ENCODE data around the gene EHMT2. TPM values are rescaled to one million over a fixed set of nuclear protein-coding genes. Genes with fewer than 3 reads are reported as not detected.
"Not testable (repeated sequence)": the region's sequence is repeated elsewhere in the genome, so short reads cannot be mapped to it uniquely, and the experiment has no call there.

The EHMT2 gene
- total RNA-seq, 1 experiment from 2014 or later = 117 TPM

- ChIA-PET CTCF (no interaction called here), POLR2A (ENCODE audit: low non-redundant PET) (no interaction called here)
- Histone ChIP-seq H3K36me3 (ENCODE audit: insufficient read depth, low read length, poor library complexity, severe bottlenecking) (no peaks in the 10 kb centered on the region), H3K27ac (ENCODE audit: low read depth, low read length, poor library complexity, severe bottlenecking) (no peak overlapping the region), H3K4me1 (ENCODE audit: insufficient read depth, low read length, poor library complexity, severe bottlenecking) (no peaks in the 10 kb centered on the region), H3K9me3 (ENCODE audit: low read depth, low read length, poor library complexity, severe bottlenecking) (no peaks in the 10 kb centered on the region), H3K27me3 (replicated peaks; ENCODE audit: insufficient read depth, low read depth, low read length, poor library complexity) (no peaks in the 10 kb centered on the region), H3K4me3 (ENCODE audit: low read depth, low read length, poor library complexity, severe bottlenecking) (no peak overlapping the region)
- no TSS peak for BruUV-seq (replicated peaks)
- no peak for DNase-seq (ENCODE audit: low spot score)
- TF ChIP-seq, protein P1, sequence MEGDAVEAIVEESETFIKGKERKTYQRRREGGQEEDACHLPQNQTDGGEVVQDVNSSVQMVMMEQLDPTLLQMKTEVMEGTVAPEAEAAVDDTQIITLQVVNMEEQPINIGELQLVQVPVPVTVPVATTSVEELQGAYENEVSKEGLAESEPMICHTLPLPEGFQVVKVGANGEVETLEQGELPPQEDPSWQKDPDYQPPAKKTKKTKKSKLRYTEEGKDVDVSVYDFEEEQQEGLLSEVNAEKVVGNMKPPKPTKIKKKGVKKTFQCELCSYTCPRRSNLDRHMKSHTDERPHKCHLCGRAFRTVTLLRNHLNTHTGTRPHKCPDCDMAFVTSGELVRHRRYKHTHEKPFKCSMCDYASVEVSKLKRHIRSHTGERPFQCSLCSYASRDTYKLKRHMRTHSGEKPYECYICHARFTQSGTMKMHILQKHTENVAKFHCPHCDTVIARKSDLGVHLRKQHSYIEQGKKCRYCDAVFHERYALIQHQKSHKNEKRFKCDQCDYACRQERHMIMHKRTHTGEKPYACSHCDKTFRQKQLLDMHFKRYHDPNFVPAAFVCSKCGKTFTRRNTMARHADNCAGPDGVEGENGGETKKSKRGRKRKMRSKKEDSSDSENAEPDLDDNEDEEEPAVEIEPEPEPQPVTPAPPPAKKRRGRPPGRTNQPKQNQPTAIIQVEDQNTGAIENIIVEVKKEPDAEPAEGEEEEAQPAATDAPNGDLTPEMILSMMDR (conservative IDR thresholded peaks at IDR 0.05; ENCODE audit: low read depth, low read length) = no peak
- no peak for TF ChIP-seq EZH2 (IDR thresholded peaks at IDR 0.05; ENCODE audit: borderline replicate concordance, low read depth, low read length, poor library complexity, severe bottlenecking)
- intact Hi-C loops (cut with micrococcal nuclease; ENCODE audit: unreplicated experiment) = no loop called here
These were observed 18.3 kb upstream of the EHMT2 start for GRCh38 chr6:31915756-31916155.

DNA sequence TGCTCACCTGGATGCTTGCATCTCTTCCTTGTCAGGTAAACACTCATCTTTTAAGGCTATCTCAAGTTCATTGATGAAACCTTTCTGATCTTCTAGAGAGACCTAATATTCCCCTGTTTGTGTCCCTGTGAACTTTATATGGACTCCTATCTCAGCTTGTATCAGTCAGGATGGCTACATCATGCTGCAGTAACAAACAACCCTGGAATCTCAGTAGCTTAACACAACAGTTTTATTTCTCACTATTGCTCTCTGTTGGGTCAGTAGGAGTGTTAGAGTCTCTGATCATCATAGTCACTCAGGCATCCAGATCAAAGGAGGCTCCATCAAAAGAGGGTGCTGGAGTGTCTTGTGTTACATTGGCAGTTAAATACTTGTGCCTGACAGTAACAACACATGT is 17.9 kb upstream of the EHMT2 start:
- Histone ChIP-seq H3K27me3 (replicated peaks; ENCODE audit: insufficient read depth, low read depth, low read length, poor library complexity) (no peaks in the 10 kb centered on the region), H3K4me3 (ENCODE audit: low read depth, low read length, poor library complexity, severe bottlenecking) (no peak overlapping the region), H3K4me1 (ENCODE audit: insufficient read depth, low read length, poor library complexity, severe bottlenecking) (no peaks in the 10 kb centered on the region), H3K36me3 (ENCODE audit: insufficient read depth, low read length, poor library complexity, severe bottlenecking) (no peaks in the 10 kb centered on the region), H3K9me3 (ENCODE audit: low read depth, low read length, poor library complexity, severe bottlenecking) (no peaks in the 10 kb centered on the region), H3K27ac (ENCODE audit: low read depth, low read length, poor library complexity, severe bottlenecking) (no peak overlapping the region)
- BruUV-seq (replicated peaks) = no TSS peak
- no peak for TF ChIP-seq EZH2 (IDR thresholded peaks at IDR 0.05; ENCODE audit: borderline replicate concordance, low read depth, low read length, poor library complexity, severe bottlenecking)
- TF ChIP-seq, protein P1 (conservative IDR thresholded peaks at IDR 0.05; ENCODE audit: low read depth, low read length) = no peak
- CTCF ChIA-PET = no interaction called here
- POLR2A ChIA-PET (ENCODE audit: low non-redundant PET) = no interaction called here
- intact Hi-C loops (cut with micrococcal nuclease; ENCODE audit: unreplicated experiment) = no loop called here
- no peak for DNase-seq (ENCODE audit: low spot score)

DNA sequence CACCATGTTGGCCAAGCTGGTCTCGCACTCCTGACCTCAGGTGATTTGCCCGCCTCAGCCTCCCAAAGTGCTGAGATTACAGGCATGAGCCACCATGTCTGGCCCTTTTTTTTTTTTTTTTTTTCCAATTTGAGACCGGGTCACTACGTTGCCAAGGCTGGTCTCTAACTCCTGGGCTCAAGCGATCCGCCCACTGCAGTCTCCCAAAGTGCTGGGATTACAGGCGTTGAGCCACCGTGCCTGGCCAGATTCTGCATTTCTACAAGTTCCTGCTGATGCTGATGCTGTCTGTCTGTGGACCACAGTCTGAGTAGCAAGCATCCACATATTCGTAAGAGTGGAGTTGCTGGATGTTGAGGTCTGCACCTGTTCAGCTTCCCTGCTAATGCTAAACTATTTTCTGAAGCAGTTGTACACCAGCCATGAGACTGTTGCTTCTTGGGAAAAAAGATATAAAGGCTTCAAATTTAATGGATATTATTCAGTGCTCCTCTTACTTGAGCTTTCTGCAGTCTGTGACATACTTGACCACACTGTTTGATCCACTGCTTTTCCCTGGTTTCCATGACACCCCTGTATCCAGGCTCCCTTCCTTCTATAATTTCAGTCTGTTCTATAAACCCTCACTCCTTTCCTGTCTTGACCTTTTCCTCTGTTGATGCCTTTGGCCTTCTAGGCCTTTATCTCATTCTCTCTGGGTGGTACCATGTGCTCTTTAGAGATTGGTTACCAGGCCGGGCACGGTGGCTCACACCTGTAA is 14.5 kb upstream of the EHMT2 start:
- no peak overlapping the region for H3K27ac ChIP-seq (ENCODE audit: low read depth, low read length, poor library complexity, severe bottlenecking)
- no TSS peak for BruUV-seq (replicated peaks)
- POLR2A ChIA-PET (ENCODE audit: low non-redundant PET) = no interaction called here

DNA sequence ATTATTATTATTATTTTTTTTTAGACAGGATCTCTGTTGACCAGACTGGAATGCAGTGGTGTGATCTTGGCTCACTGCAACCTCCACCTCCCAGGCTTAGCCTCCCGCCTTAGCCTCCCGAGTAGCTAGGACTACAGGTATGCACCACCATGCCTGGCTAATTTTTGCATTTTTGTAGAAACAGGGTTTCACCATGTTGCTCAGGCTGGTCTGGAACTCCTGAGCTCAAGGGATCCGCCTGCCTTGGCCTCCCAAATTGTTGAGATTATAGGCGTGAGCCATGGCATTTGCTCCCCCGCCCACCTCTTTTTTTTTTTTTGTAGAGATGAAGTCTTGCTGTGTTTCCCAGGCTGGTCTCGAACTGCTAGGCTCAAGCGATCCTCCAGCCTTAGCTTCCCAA is 11.8 kb upstream of the EHMT2 start:
- H3K9me3 ChIP-seq (ENCODE audit: low read depth, low read length, poor library complexity, severe bottlenecking); H3K27ac ChIP-seq (ENCODE audit: low read depth, low read length, poor library complexity, severe bottlenecking); DNase-seq (ENCODE audit: low spot score); H3K27me3 ChIP-seq (replicated peaks; ENCODE audit: insufficient read depth, low read depth, low read length, poor library complexity); H3K4me1 ChIP-seq (ENCODE audit: insufficient read depth, low read length, poor library complexity, severe bottlenecking); H3K4me3 ChIP-seq (ENCODE audit: low read depth, low read length, poor library complexity, severe bottlenecking); BruUV-seq (replicated peaks); intact Hi-C loops (cut with micrococcal nuclease; ENCODE audit: unreplicated experiment); H3K36me3 ChIP-seq (ENCODE audit: insufficient read depth, low read length, poor library complexity, severe bottlenecking): not testable (repeated sequence)
- CTCF ChIA-PET = interaction anchor here (0.6 kb wide), 1 partner anchor 10 kb away, joined by 4 read pairs; no protein-coding TSS in a partner anchor
- POLR2A ChIA-PET (ENCODE audit: low non-redundant PET) = interaction anchor here (0.7 kb wide), 1 partner anchor 11 kb away, joined by 4 read pairs; no protein-coding TSS in a partner anchor

More for the DNA sequence above, 14.5 kb upstream of the EHMT2 start:
- H3K36me3 ChIP-seq (ENCODE audit: insufficient read depth, low read length, poor library complexity, severe bottlenecking) = no peaks in the 10 kb centered on the region
- CTCF ChIA-PET = no interaction called here
- DNase-seq (ENCODE audit: low spot score) = no peak
- no peaks in the 10 kb centered on the region for H3K27me3 ChIP-seq (replicated peaks; ENCODE audit: insufficient read depth, low read depth, low read length, poor library complexity)
- no peaks in the 10 kb centered on the region for H3K4me1 ChIP-seq (ENCODE audit: insufficient read depth, low read length, poor library complexity, severe bottlenecking)
- intact Hi-C loops (cut with micrococcal nuclease; ENCODE audit: unreplicated experiment) = no loop called here
- TF ChIP-seq, protein P1 (conservative IDR thresholded peaks at IDR 0.05; ENCODE audit: low read depth, low read length) = no peak
- no peak for TF ChIP-seq EZH2 (IDR thresholded peaks at IDR 0.05; ENCODE audit: borderline replicate concordance, low read depth, low read length, poor library complexity, severe bottlenecking)
- H3K4me3 ChIP-seq (ENCODE audit: low read depth, low read length, poor library complexity, severe bottlenecking) = no peak overlapping the region
- H3K9me3 ChIP-seq (ENCODE audit: low read depth, low read length, poor library complexity, severe bottlenecking) = no peaks in the 10 kb centered on the region

All from A673 (cell line).